GM12864 (cell line): Measurements from ENCODE around the gene CDHR2.

Experiments
- DNase-seq: peaks from one replicate; pipeline ENCODE4 v3.0.0-alpha.2; 2011; ENCODE audit warnings: low read depth
- H3K4me3 ChIP-seq: 2 replicates; pipeline ENCODE4 v1.5.1; 2011; ENCODE audit warnings: mild to moderate bottlenecking, low read depth, low read length, control low read depth
- TF ChIP-seq, protein P1 (sequence below): IDR thresholded peaks from 2 replicates; pipeline ENCODE4 v1.5.1; 2011; ENCODE audit warnings: low read depth, mild to moderate bottlenecking, moderate library complexity, low read length, control low read depth, inconsistent platforms; ENCODE audit errors: missing control alignments

Gene CDHR2

DNA sequence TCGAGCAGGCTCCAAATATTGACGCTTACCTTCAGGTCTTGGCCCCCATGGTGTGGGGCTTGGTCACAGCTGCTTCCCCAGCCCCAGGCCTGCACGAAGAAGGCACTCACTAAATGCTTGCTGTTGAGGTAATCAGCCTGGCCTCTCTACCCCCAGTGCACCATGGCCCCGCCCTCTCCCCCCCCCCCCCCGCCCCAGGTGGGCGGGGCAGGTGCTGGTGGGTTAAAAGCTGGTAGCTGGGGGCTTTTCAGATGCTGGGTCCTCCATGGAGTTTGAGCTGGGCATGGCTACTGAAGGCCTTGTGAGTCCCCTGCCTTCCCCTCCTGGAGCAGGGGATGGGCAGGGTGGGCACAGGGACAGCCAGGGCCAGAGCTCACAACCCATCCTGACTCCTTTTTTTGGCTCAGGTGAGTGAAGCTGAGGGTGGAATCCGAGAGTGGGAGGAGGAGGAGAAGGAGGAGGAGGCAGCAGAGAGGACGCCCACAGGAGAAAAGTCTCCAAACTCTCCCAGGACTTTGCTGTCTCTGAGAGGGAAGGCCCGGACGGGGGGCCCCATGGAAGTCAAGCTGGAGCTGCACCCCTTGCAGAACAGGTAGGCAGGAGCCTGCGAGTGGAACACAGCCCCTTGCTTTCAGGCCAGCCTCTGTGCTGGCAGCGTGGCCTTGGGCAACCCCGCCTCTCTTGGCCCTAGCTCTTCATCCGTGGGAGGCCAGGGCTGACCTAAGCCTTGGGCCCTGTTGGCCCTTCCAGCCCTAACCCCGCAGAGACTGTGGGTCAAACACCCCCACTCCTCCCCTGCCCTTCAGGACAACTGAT lies 93.7 kb downstream of the CDHR2 start:
- TF ChIP-seq, protein P1, sequence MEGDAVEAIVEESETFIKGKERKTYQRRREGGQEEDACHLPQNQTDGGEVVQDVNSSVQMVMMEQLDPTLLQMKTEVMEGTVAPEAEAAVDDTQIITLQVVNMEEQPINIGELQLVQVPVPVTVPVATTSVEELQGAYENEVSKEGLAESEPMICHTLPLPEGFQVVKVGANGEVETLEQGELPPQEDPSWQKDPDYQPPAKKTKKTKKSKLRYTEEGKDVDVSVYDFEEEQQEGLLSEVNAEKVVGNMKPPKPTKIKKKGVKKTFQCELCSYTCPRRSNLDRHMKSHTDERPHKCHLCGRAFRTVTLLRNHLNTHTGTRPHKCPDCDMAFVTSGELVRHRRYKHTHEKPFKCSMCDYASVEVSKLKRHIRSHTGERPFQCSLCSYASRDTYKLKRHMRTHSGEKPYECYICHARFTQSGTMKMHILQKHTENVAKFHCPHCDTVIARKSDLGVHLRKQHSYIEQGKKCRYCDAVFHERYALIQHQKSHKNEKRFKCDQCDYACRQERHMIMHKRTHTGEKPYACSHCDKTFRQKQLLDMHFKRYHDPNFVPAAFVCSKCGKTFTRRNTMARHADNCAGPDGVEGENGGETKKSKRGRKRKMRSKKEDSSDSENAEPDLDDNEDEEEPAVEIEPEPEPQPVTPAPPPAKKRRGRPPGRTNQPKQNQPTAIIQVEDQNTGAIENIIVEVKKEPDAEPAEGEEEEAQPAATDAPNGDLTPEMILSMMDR: no peak

DNA sequence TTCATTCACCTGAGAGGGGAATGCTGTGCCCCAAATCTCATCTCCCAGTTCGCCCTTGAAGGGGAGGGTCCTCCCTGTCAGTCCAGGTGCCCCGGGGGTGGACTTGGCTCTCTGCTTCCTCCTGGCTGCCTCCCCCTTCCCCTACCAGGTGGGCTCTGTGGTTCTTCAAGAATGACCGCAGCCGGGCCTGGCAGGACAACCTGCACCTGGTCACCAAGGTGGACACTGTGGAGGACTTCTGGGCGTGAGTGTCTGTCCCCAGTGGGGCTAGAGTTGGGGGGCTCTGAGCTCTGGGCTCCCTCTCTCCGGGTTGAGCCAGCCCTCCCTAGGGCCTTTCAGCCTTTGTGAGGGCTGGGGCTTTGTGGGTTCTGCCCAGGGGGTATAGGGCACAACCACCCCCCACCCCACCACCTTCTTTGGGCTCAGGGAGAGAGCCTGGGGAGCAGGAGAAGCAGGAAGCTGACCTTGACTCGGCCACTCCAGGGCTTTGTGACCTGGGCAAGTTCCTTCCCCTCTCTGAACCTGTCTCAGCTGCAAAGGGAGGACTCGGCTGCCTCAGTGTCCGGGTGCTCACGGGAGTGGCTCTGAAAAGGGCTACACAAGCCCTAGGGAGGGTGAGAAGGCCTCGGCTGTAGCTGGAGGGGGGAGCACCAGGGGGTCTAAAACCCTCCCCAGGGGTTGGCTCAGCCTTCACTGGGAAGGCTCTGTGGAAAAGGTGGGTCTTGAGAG lies 94.5 kb downstream of the CDHR2 start:
- TF ChIP-seq, protein P1: no peak
- no peak for DNase-seq
- H3K4me3 ChIP-seq: no peak overlapping the region

More for the DNA sequence above, 93.7 kb downstream of the CDHR2 start:
- DNase-seq: no peak
- no peak overlapping the region for H3K4me3 ChIP-seq

DNA sequence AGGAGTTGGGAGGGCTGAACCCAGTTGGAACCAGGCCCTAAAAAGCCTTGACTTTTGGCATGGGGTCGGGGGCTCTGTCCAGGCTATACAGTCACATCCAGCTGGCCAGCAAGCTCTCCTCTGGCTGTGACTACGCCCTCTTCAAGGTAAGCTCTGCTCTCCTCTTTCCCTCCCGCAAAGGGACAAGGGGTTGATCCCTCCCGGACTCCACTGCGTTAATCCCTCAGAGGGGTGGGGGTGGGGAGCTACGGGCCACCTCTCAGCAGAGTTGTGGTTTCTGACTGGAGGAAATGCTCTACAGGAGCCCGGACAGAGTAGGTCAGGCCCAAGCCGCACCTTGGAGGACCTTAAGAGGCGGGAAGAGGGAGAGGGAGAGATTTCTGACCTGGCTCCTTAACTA lies 95.2 kb downstream of the CDHR2 start:
- H3K4me3 ChIP-seq: no peak overlapping the region
- DNase-seq: no peak
- TF ChIP-seq, protein P1: no peak

DNA sequence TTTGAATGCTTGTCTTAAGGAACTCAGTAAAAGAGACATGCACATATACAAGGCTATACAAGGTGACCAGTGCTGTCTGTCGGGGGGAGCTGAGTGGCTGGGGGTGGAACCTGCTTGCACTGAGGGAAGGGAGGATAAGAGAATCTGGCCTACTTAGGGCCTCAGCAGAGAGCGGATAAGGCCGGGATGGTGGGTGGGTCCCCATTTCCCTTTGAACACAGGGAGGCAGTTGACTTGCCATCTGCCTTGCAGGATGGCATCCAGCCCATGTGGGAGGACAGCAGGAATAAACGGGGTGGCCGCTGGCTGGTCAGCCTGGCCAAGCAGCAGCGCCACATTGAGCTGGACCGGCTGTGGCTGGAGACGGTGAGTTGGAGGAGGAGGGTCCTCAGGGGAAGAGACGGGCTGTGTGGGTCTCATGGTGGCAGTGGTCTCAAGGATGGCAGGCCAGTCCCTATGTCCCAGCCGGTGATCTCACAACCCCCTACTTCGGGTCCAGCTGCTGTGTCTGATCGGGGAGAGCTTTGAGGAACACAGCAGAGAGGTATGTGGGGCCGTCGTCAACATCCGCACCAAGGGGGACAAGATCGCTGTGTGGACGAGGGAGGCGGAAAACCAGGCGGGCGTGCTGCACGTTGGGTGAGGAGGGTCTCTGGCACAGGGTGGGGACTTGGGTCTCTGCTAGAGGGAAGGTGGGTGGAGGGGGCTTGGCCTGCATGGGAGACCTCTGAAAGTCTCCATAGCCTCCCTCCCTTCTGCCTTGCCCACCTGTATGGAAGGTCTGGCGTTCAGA lies 95.9 kb downstream of the CDHR2 start:
- TF ChIP-seq, protein P1: no peak
- DNase-seq: no peak
- no peak overlapping the region for H3K4me3 ChIP-seq
